ENCODE data around the gene TCF12.

DNA sequence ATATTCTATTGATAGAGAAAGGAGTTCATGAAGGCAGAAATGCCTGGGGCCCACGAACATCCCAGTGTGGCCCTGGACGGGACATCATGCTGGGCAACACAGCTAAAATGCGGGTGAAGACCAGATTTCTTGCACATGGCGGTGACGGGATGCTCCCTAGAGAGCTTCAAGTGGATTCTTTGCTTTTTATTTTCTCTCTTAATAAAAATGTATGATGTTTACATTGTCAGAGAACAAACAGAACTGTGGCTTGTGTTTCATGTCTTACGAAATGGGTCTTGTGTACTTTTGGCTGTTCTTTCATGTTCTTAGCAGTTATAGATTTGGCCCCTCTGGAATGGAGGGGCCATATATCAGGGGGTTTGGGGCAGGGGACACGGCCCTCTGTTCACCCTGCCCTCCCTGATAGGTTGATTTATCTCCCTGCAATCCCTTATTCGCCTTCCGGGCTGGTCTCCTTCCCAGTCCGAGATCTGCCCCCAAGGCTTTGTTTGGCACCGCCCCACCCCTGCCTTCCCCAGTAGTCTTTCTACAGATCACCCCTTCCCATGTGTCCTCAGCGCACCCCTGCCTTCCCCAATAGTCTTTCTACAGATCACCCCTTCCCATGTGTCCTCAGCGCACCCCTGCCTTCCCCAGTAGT lies 389.2 kb downstream of the TCF12 start:
- TF ChIP-seq, protein P1, sequence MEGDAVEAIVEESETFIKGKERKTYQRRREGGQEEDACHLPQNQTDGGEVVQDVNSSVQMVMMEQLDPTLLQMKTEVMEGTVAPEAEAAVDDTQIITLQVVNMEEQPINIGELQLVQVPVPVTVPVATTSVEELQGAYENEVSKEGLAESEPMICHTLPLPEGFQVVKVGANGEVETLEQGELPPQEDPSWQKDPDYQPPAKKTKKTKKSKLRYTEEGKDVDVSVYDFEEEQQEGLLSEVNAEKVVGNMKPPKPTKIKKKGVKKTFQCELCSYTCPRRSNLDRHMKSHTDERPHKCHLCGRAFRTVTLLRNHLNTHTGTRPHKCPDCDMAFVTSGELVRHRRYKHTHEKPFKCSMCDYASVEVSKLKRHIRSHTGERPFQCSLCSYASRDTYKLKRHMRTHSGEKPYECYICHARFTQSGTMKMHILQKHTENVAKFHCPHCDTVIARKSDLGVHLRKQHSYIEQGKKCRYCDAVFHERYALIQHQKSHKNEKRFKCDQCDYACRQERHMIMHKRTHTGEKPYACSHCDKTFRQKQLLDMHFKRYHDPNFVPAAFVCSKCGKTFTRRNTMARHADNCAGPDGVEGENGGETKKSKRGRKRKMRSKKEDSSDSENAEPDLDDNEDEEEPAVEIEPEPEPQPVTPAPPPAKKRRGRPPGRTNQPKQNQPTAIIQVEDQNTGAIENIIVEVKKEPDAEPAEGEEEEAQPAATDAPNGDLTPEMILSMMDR (IDR thresholded peaks at IDR 0.05; ENCODE audit: insufficient read depth, low read length) = no peak
- TF ChIP-seq, protein P2, sequence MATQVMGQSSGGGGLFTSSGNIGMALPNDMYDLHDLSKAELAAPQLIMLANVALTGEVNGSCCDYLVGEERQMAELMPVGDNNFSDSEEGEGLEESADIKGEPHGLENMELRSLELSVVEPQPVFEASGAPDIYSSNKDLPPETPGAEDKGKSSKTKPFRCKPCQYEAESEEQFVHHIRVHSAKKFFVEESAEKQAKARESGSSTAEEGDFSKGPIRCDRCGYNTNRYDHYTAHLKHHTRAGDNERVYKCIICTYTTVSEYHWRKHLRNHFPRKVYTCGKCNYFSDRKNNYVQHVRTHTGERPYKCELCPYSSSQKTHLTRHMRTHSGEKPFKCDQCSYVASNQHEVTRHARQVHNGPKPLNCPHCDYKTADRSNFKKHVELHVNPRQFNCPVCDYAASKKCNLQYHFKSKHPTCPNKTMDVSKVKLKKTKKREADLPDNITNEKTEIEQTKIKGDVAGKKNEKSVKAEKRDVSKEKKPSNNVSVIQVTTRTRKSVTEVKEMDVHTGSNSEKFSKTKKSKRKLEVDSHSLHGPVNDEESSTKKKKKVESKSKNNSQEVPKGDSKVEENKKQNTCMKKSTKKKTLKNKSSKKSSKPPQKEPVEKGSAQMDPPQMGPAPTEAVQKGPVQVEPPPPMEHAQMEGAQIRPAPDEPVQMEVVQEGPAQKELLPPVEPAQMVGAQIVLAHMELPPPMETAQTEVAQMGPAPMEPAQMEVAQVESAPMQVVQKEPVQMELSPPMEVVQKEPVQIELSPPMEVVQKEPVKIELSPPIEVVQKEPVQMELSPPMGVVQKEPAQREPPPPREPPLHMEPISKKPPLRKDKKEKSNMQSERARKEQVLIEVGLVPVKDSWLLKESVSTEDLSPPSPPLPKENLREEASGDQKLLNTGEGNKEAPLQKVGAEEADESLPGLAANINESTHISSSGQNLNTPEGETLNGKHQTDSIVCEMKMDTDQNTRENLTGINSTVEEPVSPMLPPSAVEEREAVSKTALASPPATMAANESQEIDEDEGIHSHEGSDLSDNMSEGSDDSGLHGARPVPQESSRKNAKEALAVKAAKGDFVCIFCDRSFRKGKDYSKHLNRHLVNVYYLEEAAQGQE (IDR thresholded peaks at IDR 0.05; ENCODE audit: insufficient replicate concordance, low read depth) = no peak
- no peak for TF ChIP-seq GABPA (IDR thresholded peaks at IDR 0.05; ENCODE audit: low read depth)

Measured in HL-60 (cell line).